ENCODE data around the gene OPHN1.
A peak's percentile ranks its signal among the peaks of the same experiment; 100 is the strongest.
"Not testable (repeated sequence)": the region's sequence is repeated elsewhere in the genome, so short reads cannot be mapped to it uniquely, and the experiment has no call there.

OPHN1 gene

DNA sequence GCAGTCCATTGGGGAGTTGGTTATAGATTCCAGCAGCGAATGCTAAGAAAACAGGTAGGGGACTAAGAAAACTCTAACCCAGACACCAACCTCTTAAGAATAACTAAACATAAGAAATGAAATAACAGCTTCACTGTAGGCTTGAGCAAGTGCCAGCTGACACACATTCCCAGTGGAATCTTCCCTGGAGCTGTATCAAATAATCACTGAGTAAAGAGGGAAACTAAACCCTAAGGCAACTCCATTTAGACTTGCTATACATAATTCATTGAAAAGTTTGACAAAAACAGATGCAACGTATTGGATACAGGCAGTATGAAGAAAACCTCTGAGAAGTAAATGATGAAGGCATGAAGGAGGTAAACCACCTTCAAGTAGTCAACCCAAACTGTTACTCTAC lies 293.5 kb downstream of the OPHN1 start:
- DNase-seq: no peak

- DNase-seq: no peak
These were observed 300.1 kb downstream of the OPHN1 start for GRCh38 chrX:68133181-68133580.

DNA sequence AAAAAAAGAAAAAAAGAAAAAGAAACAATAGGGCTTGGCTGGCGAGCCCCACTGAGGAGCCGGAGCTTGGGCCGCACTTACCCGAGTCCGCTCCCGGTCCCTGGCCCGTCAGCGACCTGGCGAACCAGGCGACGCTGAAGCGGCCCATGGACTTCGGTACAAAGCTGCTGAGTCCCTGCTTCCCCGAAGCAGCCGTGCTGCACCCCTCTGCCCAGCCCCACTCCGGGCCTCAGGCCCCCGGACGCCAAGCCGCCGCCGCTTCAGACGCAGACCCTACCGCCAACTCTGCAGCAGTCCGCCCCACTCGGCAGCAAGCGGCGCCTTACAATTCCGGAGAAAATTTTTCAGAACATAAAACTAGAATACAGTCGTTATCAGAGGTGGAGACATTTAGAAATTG lies 300.5 kb downstream of the OPHN1 start:
- no peak for DNase-seq

DNA sequence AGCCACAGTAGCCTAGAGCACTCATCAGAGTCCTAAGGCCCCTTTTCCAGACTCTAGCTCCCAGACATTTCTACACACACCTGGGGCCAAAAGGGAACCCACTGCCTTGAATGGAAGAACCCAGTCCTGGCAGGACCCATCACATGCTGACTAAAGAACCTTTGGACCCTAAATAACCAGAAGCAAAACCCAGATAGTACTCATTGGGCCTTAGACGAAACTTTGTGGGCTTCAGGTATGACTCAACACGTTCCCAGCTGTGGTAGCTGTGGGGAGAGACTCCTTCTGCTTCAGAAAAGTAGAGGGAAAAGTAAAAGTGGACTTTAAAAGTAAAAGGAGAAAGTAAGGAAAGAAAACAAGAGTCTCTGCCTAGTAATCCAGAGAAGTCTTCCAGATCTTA lies 311.5 kb downstream of the OPHN1 start:
- DNase-seq: no peak

DNA sequence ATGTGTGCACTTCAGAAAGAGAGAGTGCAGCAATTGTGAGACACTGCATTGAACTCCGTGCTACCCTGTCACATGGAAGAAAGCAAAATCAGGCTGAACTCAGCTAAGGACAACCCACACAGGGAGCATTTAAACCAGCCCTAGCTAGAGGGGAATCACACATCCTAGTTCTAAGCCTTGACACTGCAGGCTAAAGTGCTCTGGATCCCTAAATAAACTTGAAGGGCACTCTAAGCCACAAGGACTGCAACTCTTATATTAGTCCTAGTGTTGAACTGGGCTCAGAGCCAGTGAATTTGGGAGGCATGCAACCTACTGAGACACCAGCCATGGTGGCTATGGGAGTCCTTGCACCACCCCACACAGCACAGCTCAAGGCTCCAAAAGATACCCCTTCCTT lies 311.9 kb downstream of the OPHN1 start:
- DNase-seq: no peak

DNA sequence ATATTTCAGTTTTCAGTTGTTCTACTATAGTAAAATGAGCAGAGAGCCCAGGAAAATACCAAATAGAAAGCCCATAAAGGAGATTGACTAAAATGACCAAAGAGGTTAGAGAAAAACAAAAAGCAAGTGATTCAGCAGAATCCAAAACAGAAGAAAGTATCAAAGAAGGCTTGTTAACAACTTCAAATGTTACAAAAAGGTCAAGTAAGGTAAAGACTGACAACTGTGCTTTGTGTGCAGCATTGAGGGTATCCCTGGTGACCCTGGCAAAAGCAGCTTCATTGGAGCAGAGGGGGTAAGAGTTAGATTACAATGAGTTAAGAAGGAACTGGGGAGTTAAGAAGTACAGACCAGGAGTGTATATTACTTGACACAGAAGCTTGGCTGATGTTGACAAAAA lies 317.9 kb downstream of the OPHN1 start:
- no peak for DNase-seq

- peak; percentile 67 for DNase-seq
These were observed 318.6 kb downstream of the OPHN1 start for GRCh38 chrX:68114573-68115129.

GRCh38 chrX:68113837-68114572 lies 319.3 kb downstream of the OPHN1 start:
- DNase-seq: no peak

DNA sequence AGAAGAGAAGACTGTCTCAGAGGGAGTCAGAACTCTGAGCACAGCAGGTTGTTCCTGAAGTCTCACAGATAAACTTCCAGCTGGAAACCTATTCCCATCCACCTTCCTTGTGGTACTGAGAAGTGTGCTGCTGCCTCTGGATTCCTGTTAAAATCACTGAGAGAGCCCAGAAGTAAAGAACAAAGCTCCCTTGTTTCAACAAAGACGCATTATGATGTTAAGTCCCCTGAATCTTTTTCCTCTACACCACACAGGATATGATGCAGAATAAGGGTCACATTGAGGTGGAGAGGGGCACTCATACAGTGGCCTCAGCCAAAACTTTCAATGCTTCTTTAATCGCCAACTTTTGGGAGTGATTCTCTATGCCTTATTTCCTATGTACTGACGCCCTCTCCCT lies 321.0 kb downstream of the OPHN1 start:
- DNase-seq: no peak

DNA sequence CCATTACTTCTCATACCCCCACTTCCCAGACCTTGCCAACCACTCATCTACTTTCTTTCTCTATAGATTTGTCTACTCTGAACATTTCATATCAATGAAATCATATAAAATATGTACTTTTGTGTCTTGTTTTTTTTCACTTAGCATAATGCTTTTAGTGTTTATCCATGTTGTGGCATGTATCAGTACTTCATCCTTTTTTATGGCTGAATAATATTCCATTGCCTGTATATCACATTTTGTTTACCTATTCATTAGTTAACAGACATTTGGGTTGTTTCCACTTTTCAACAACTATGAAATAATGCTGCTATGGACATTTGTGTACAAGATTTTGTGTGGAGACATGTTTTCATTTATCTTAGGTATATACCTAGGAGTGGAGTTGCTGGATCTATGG lies 324.1 kb downstream of the OPHN1 start:
- DNase-seq: no peak

GRCh38 chrX:68098431-68098830 lies 334.9 kb downstream of the OPHN1 start:
- DNase-seq: no peak

GRCh38 chrX:68090266-68090665 lies 343.0 kb downstream of the OPHN1 start:
- no peak for DNase-seq

GRCh38 chrX:68087526-68087925 lies 345.8 kb downstream of the OPHN1 start:
- no peak for DNase-seq

DNA sequence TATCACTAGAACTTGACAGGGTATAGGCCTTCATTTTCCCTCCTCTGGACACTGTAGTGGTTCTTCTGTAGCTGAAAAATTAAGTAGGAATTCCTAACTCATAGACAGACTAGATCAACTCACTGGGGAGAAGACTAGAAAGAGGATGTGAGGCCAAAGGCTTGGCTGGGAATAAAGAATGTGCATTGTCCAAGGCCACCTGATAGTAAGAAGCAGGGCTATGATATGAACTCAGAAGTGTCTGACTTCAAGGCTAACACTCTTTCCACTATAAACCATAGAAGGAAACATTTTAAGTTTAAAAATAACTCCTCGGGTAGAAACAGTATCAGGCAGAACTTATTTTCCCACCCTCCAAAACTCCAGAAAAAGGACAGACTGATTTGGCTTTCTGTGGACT lies 346.6 kb downstream of the OPHN1 start:
- no peak for DNase-seq

DNA sequence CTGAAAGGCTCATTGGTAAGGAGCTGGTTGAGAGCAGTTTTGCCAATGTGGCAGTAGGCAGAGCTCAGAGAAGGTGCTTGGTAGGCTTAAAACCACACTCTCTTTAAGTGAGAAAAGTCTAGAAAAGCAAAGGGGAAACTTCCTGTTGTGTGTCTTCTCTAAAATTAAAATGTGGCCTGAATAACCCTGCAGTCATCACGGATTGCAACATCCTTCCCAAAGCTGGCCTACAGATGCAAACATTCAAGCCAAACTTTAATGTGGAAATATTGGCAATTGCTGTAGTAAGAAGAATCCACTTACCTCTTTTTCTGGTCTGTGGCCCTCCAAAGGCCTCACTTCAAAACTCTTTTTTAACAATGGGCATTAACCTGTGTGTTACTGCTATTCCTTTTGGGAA lies 348.5 kb downstream of the OPHN1 start:
- DNase-seq: no peak

- no peak for DNase-seq
These were observed 349.8 kb downstream of the OPHN1 start for GRCh38 chrX:68083510-68083909.

- DNase-seq: no peak
These were observed 353.3 kb downstream of the OPHN1 start for GRCh38 chrX:68079961-68080360.

GRCh38 chrX:68078801-68079200 lies 354.5 kb downstream of the OPHN1 start:
- DNase-seq: not testable (repeated sequence)

- no peak for DNase-seq
These were observed 355.9 kb downstream of the OPHN1 start for GRCh38 chrX:68077378-68077777.

DNA sequence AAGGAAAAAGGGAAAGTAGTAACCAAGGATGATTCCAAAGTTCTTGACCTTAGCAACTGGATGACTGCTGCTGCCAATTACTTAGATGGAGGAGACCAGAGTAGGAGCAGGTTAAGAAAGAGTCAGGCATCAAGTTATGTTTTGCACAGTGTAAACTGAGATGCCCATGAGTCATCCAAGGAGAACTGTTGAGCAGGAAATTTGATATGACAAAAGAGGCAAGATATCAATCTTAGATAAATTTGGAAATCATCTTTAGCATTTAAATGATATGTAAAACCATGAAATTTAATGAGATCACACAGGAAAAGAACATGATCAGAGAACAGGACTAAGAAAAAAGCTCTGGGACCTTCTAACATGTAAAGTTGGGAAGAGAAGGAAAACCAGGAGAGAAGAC lies 361.3 kb downstream of the OPHN1 start:
- no peak for DNase-seq

DNA sequence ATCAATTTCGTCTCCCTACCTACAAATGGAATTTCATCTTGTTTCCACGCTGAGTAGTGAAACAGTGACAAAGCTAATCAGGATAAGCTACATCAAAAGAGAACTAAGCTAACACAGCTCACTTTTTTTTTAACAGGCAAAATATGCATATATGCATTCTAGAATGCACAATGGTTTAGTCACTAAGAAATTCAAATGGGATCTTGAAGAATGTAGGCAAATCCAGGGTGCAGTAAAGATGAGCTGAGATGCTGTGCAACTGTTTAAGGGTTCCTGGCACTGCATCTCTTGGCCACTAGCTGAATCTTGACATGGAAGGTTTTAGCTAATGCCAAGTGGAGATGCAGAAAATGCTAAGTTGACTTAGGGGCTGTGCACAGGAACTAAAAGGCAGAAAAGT lies 363.2 kb downstream of the OPHN1 start:
- DNase-seq: not testable (repeated sequence)

DNA sequence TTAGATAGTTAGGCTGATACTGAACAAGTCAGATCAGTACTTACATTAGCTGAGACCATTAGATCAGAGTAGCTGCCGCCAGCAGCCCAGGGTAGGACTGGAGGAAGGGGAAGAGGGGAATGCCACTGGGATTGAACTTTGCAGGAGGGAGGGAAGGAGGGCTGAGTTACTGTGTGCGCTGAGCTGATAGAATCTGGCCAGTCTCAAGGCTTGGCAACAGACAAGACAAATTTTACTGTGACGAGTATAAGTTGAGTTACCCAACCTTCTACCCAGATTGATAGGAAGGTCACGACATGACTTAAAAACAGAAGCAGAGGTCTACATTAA lies 372.1 kb downstream of the OPHN1 start:
- no peak for DNase-seq

GRCh38 chrX:68060506-68061205 lies 372.6 kb downstream of the OPHN1 start:
- no peak for DNase-seq

- DNase-seq: no peak
These were observed 373.8 kb downstream of the OPHN1 start for GRCh38 chrX:68059469-68059868.

GRCh38 chrX:68049466-68049865 lies 383.8 kb downstream of the OPHN1 start:
- no peak for DNase-seq
